ENCODE data around the gene RALGPS2. TPM values are rescaled to one million over a fixed set of nuclear protein-coding genes. Genes with fewer than 3 reads are reported as not detected.

RALGPS2 gene
- total RNA-seq, 4 donors from 2014 or later, result 4.3 to 30.8 (median 16.8) TPM

DNA sequence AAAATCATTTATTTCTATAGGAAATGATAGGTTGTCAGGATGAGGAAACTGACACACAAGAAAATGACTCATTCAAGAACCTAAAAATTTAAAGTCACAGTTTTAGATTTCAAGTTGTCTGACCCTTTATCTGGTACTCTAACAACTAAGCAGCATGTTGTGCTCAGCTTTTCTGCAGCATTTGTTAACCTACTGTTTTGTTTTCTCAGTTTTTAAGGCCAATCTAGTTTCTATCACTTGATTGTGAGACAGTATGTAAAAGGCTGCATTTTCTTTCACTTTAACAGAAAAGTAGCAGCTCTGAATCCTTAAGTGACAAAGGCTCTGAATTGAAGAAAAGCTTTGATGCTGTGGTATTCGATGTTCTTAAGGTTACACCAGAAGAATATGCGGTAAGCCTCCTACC is 59.1 kb downstream of the RALGPS2 start:
- Histone ChIP-seq H3K36me3 (no peaks in the 10 kb centered on the region), H3K9me3 (no peaks in the 10 kb centered on the region), H3K4me3 (no peak overlapping the region), H3K27me3 (no peaks in the 10 kb centered on the region), H3K4me1 (peaks cover 0 to 3% (median 0%) of the 10 kb centered on the region in 4 donors), H3K27ac (no peak overlapping the region)
- no peak for TF ChIP-seq POLR2A (IDR thresholded peaks at IDR 0.05)
- TF ChIP-seq, protein P1, sequence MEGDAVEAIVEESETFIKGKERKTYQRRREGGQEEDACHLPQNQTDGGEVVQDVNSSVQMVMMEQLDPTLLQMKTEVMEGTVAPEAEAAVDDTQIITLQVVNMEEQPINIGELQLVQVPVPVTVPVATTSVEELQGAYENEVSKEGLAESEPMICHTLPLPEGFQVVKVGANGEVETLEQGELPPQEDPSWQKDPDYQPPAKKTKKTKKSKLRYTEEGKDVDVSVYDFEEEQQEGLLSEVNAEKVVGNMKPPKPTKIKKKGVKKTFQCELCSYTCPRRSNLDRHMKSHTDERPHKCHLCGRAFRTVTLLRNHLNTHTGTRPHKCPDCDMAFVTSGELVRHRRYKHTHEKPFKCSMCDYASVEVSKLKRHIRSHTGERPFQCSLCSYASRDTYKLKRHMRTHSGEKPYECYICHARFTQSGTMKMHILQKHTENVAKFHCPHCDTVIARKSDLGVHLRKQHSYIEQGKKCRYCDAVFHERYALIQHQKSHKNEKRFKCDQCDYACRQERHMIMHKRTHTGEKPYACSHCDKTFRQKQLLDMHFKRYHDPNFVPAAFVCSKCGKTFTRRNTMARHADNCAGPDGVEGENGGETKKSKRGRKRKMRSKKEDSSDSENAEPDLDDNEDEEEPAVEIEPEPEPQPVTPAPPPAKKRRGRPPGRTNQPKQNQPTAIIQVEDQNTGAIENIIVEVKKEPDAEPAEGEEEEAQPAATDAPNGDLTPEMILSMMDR (IDR thresholded peaks at IDR 0.05), result no peak
- TF ChIP-seq EP300 (IDR thresholded peaks at IDR 0.05), result no peak
- no peak for DNase-seq (ENCODE audit: low spot score in 2 of 2)
- 78 to 83% methylated on average over 2 of the region's 2 CpGs for WGBS, 2 donors

DNA sequence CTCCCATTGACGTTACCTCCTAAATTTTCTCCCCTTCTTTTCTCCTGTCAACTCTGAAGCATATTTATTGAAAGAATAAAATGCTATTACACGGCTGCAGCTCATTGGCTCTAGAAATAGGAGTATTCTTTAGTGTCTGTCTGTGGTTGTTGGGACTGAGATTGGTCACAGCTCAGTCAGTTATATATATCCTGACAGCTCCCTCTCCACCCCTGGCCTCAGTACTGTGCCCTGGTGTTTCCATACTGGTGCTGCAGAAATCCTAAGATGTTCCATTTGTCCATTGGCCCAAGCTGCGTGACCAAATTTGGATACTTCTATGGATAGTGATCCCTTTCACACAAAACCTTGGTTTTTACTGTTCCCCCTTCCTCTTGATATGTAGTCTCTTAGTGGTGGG is 67.3 kb downstream of the RALGPS2 start:
- DNase-seq (ENCODE audit: low spot score in 2 of 2), result no peak
- no peak overlapping the region for H3K4me3 ChIP-seq
- H3K4me1 ChIP-seq, result no peaks in the 10 kb centered on the region
- H3K9me3 ChIP-seq, result no peaks in the 10 kb centered on the region
- TF ChIP-seq EP300 (IDR thresholded peaks at IDR 0.05) (no peak), POLR2A (IDR thresholded peaks at IDR 0.05) (no peak)
- TF ChIP-seq, protein P1 (IDR thresholded peaks at IDR 0.05), result no peak
- 81 to 87% methylated on average over 3 of the region's 3 CpGs for WGBS, 2 donors
- H3K36me3 ChIP-seq, result no peaks in the 10 kb centered on the region
- H3K27ac ChIP-seq, result no peak overlapping the region
- H3K27me3 ChIP-seq, result no peaks in the 10 kb centered on the region

DNA sequence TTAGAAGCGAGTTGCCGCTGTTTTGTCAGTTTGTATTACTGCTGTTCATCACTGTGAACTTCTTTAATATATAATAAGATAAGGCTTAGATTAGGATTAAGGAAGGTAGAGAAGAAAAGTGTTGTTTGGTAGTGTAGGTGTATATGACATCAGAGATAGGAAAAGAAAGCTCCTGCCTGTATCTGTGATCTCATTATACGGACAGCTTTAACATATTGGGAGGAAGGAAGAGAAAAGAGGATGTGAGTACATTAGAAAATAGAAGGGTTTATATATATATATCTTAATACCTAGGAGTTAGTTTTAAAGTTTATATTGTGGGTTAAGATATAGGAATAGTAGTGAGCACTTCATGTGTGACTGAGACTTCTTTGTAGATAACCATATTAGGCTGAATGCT is 71.0 kb downstream of the RALGPS2 start:
- no peak overlapping the region for H3K27ac ChIP-seq
- peaks cover 0 to 14% (median 0%) of the 10 kb centered on the region in 3 donors for H3K36me3 ChIP-seq
- 95 to 96% methylated on average over 3 of the region's 3 CpGs for WGBS, 2 donors
- TF ChIP-seq EP300 (IDR thresholded peaks at IDR 0.05) (no peak), POLR2A (IDR thresholded peaks at IDR 0.05) (no peak)
- TF ChIP-seq, protein P1 (IDR thresholded peaks at IDR 0.05), result no peak
- DNase-seq (ENCODE audit: low spot score in 2 of 2), result no peak
- H3K9me3 ChIP-seq, result peaks cover 0 to 9% (median 0%) of the 10 kb centered on the region in 4 donors
- no peaks in the 10 kb centered on the region for H3K4me1 ChIP-seq
- H3K4me3 ChIP-seq, result no peak overlapping the region
- no peaks in the 10 kb centered on the region for H3K27me3 ChIP-seq

DNA sequence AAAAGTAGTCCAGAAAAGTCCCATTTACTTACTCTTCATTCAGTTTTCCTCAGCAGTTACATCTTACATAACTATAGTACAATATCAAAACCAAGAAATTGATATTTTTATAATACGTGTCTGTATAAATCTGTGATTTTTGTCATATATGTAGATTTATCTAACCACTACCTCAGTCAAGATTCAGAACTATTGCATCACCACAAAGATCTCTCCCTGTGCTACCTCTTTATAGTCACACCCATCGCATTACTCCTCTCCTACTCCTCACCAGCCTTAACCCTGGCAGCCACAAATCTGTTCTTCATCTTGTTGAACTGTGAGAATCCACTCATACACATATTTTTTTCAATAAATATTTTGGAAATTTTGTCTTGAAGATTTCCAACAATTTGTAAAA is 72.5 kb downstream of the RALGPS2 start:
- Histone ChIP-seq H3K36me3 (peaks cover 0 to 14% (median 0%) of the 10 kb centered on the region in 3 donors), H3K27me3 (no peaks in the 10 kb centered on the region), H3K4me3 (no peak overlapping the region), H3K4me1 (no peaks in the 10 kb centered on the region), H3K9me3 (peaks cover 0 to 9% (median 0%) of the 10 kb centered on the region in 4 donors), H3K27ac (no peak overlapping the region)
- TF ChIP-seq, protein P1 (IDR thresholded peaks at IDR 0.05), result no peak
- TF ChIP-seq EP300 (IDR thresholded peaks at IDR 0.05) (no peak), POLR2A (IDR thresholded peaks at IDR 0.05) (no peak)
- no peak for DNase-seq (ENCODE audit: low spot score in 2 of 2)
- WGBS, 2 donors, result 97 to 98% methylated on average over 2 of the region's 2 CpGs

DNA sequence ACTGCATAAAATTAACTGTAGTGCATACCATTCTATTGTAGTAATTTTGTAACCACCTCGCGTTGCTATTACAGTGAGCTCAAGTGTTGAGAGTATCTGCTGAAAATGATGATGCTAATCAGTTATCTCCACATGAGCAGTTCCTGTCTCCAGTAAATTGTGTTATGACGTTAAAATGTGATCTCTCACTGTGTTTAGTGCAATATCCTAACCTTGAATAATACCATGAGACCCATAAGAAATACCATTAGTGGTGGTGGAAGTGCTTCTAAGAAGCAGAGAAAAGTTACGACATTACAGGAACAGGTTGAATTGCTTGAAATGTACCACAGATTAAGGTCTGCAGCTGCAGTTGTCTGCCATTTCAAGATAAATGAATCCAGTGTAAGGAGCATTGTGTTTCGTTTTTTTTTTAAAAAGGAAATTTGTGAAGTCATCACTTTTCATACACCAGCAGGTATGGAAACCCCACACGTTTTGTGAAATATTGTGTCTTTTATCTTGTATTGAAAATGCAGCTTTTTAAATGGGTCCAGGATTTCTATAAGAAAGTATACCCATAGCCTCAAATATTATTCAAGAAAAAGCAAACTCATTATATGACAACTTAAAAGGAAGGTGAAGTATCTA is 73.3 kb downstream of the RALGPS2 start:
- H3K27ac ChIP-seq, result no peak overlapping the region
- no peak overlapping the region for H3K4me3 ChIP-seq
- no peaks in the 10 kb centered on the region for H3K4me1 ChIP-seq
- 86 to 87% methylated on average over 6 of the region's 6 CpGs for WGBS, 2 donors
- no peak for TF ChIP-seq EP300 (IDR thresholded peaks at IDR 0.05)
- H3K36me3 ChIP-seq, result peaks cover 0 to 14% (median 0%) of the 10 kb centered on the region in 3 donors
- DNase-seq (ENCODE audit: low spot score in 2 of 2), result no peak
- H3K9me3 ChIP-seq, result peaks cover 0 to 9% (median 0%) of the 10 kb centered on the region in 4 donors
- no peaks in the 10 kb centered on the region for H3K27me3 ChIP-seq

Data from tibial nerve (tissue), 4 donors.